ENCODE data around the gene TRAPPC14. TPM values are rescaled to one million over a fixed set of nuclear protein-coding genes. Genes with fewer than 3 reads are reported as not detected.

The TRAPPC14 gene
- total RNA-seq, 1 donor, result 8.0 TPM

DNA sequence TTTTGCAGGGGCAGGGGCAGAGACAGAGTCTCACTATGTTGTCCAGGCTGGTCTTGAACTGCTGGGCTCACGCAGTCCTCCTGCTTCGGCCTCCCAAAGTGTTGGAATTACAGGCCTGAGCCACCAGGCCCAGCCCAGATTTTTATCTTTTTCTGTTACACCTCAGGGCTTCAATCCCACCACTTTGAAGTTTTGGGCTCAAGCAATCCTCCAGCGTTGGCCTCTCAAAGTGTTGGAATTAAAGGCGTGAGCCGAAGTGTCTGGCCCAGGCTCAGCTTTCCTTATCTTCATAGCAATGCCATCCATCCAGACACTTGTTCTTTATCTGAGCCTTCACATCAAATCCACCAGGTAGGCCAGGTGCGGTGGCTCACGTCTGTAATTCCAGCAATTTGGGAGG is 43.5 kb downstream of the TRAPPC14 start:
- no peaks in the 10 kb centered on the region for H3K27me3 ChIP-seq (ENCODE audit: insufficient read depth, low read length)
- no peak overlapping the region for H3K4me2 ChIP-seq (ENCODE audit: insufficient read depth, low read length)
- peaks cover 27% of the 10 kb centered on the region for H3K36me3 ChIP-seq (ENCODE audit: insufficient read depth, low read length)
- no peaks in the 10 kb centered on the region for H3K9me3 ChIP-seq (ENCODE audit: low read depth, low read length)
- H3K79me2 ChIP-seq (ENCODE audit: insufficient read depth, low read length), result peaks cover 16% of the 10 kb centered on the region
- DNase-seq (ENCODE audit: insufficient read length, low spot score, missing footprints), result no peak
- peaks cover 9% of the 10 kb centered on the region for H3K4me1 ChIP-seq (ENCODE audit: insufficient read depth, low read length)
- H4K20me1 ChIP-seq (ENCODE audit: insufficient read depth, low read length), result no peaks in the 10 kb centered on the region
- H3K27ac ChIP-seq (ENCODE audit: low read depth, low read length), result no peak overlapping the region
- TF ChIP-seq, protein P1, sequence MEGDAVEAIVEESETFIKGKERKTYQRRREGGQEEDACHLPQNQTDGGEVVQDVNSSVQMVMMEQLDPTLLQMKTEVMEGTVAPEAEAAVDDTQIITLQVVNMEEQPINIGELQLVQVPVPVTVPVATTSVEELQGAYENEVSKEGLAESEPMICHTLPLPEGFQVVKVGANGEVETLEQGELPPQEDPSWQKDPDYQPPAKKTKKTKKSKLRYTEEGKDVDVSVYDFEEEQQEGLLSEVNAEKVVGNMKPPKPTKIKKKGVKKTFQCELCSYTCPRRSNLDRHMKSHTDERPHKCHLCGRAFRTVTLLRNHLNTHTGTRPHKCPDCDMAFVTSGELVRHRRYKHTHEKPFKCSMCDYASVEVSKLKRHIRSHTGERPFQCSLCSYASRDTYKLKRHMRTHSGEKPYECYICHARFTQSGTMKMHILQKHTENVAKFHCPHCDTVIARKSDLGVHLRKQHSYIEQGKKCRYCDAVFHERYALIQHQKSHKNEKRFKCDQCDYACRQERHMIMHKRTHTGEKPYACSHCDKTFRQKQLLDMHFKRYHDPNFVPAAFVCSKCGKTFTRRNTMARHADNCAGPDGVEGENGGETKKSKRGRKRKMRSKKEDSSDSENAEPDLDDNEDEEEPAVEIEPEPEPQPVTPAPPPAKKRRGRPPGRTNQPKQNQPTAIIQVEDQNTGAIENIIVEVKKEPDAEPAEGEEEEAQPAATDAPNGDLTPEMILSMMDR (IDR thresholded peaks at IDR 0.05; ENCODE audit: extremely low read depth, low read depth, low read length), result no peak
- H3K4me3 ChIP-seq (ENCODE audit: insufficient read depth, low read length), result no peak overlapping the region
- H2AFZ ChIP-seq (ENCODE audit: low read length), result no peak overlapping the region

DNA sequence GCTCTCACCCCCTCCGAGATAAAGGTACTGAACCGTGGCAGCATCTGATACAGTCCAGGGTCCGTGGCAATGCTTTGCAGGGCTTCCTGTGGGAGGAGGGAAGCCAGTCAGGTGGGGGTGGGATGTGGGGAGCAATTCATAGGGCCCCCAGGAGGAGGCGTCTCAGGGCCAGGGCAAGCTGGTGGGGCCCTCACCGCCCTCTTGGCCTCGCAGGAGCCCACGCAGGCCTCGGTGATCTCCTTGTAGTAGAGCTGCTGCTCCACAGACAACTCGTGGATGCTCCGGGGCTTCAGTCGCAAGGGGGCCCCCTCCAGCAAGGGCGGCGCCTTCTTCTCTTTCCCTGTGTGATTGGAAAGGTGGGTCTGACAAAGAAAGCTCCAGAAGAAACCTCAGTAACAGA is 46.6 kb downstream of the TRAPPC14 start:
- Histone ChIP-seq H3K9me3 (ENCODE audit: low read depth, low read length) (no peaks in the 10 kb centered on the region), H3K27me3 (ENCODE audit: insufficient read depth, low read length) (no peaks in the 10 kb centered on the region), H3K4me1 (ENCODE audit: insufficient read depth, low read length) (no peaks in the 10 kb centered on the region), H3K4me3 (ENCODE audit: insufficient read depth, low read length) (no peak overlapping the region), H3K79me2 (ENCODE audit: insufficient read depth, low read length) (peaks cover 3% of the 10 kb centered on the region), H4K20me1 (ENCODE audit: insufficient read depth, low read length) (no peaks in the 10 kb centered on the region), H3K27ac (ENCODE audit: low read depth, low read length) (no peak overlapping the region), H2AFZ (ENCODE audit: low read length) (no peak overlapping the region), H3K36me3 (ENCODE audit: insufficient read depth, low read length) (peaks cover 53% of the 10 kb centered on the region), H3K4me2 (ENCODE audit: insufficient read depth, low read length) (no peak overlapping the region)
- TF ChIP-seq, protein P1 (IDR thresholded peaks at IDR 0.05; ENCODE audit: extremely low read depth, low read depth, low read length), result no peak
- no peak for DNase-seq (ENCODE audit: insufficient read length, low spot score, missing footprints)

DNA sequence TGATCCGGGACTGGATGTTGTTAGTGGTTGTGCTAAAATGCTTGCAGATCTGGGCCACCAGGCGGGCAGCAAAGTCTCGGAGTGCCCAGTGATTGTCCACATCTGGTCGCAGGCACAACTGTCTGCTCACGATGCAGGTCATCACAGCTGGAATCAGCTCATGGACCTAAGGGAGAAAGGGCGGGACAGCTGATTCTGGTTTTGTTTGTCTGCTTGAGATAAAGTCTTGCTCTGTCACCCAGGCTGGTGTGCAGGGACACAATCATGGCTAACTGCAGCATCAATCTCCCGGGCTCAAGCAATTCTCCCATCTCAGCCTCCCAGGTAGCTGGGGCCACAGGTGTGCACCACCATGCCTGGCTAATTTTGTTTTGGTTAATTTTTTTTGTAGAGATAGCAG is 47.4 kb downstream of the TRAPPC14 start:
- Histone ChIP-seq H3K4me1 (ENCODE audit: insufficient read depth, low read length) (no peaks in the 10 kb centered on the region), H3K79me2 (ENCODE audit: insufficient read depth, low read length) (peaks cover 3% of the 10 kb centered on the region), H3K27me3 (ENCODE audit: insufficient read depth, low read length) (no peaks in the 10 kb centered on the region), H2AFZ (ENCODE audit: low read length) (no peak overlapping the region), H3K4me3 (ENCODE audit: insufficient read depth, low read length) (no peak overlapping the region), H3K27ac (ENCODE audit: low read depth, low read length) (no peak overlapping the region), H3K9me3 (ENCODE audit: low read depth, low read length) (no peaks in the 10 kb centered on the region), H3K4me2 (ENCODE audit: insufficient read depth, low read length) (no peak overlapping the region), H4K20me1 (ENCODE audit: insufficient read depth, low read length) (no peaks in the 10 kb centered on the region), H3K36me3 (ENCODE audit: insufficient read depth, low read length) (peaks cover 59% of the 10 kb centered on the region)
- TF ChIP-seq, protein P1 (IDR thresholded peaks at IDR 0.05; ENCODE audit: extremely low read depth, low read depth, low read length), result no peak
- DNase-seq (ENCODE audit: insufficient read length, low spot score, missing footprints), result no peak

DNA sequence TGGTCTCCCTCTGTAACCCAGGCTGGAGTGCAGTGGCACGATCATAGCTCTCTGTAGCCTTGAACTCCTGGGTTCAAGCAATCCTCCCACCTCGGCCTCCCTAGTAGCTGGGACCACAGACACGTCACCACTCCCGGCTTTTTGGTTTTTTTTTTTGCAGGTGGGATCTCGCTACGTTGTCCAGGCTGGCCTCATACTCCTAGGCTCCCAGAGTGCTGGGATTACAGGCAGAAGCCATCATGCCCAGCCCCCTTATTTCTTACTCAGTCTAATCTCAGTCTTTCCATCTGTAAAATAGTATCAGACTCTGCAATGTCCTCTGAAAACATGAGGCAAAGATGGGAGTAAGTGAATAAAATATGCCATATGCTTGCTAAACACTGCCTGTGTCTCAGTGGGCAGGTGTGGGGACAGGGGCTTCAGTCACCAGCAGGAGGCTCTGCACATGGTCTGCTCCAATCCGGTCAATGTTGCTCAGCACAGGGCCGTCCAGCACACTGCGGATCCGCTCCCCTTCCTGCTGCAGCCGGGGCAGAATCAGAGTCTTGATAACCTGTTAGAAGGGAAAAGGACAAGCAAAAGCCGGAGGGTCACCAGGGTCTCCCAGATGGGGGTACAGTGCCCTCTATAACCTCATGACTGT is 48.9 kb downstream of the TRAPPC14 start:
- no peak for DNase-seq (ENCODE audit: insufficient read length, low spot score, missing footprints)
- Histone ChIP-seq H4K20me1 (ENCODE audit: insufficient read depth, low read length) (no peaks in the 10 kb centered on the region), H3K9me3 (ENCODE audit: low read depth, low read length) (no peaks in the 10 kb centered on the region), H3K4me2 (ENCODE audit: insufficient read depth, low read length) (no peak overlapping the region), H3K4me1 (ENCODE audit: insufficient read depth, low read length) (no peaks in the 10 kb centered on the region), H3K79me2 (ENCODE audit: insufficient read depth, low read length) (no peaks in the 10 kb centered on the region), H3K36me3 (ENCODE audit: insufficient read depth, low read length) (peaks cover 66% of the 10 kb centered on the region), H2AFZ (ENCODE audit: low read length) (no peak overlapping the region), H3K27me3 (ENCODE audit: insufficient read depth, low read length) (no peaks in the 10 kb centered on the region), H3K4me3 (ENCODE audit: insufficient read depth, low read length) (no peak overlapping the region), H3K27ac (ENCODE audit: low read depth, low read length) (no peak overlapping the region)
- TF ChIP-seq, protein P1 (IDR thresholded peaks at IDR 0.05; ENCODE audit: extremely low read depth, low read depth, low read length), result no peak

Measured in osteoblast (primary cell).